Measurements from ENCODE around the gene MFAP4.

DNA sequence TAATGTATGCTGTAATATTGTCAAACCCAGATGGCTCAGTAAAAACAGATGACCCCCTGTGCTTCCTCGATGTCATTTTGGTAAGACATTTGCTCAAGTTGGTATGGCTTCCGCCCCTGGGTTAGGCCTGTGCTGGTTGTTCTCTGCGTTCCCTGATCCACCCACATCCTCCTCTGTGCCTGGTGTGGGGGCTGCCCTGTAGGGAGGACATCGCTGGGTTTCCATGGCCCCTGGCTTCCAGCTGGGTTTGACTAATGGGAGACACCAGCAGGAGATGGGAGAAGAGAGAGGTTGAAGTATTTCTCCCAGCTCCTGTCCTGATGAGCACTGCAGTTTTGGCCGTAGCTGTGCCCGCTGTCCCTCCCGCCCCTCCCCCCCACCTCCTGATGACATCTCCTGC, 4.4 kb upstream of the MFAP4 start:
- TF ChIP-seq CTCF (conservative IDR thresholded peaks at IDR 0.05; ENCODE audit: low read depth, low read length) (no peak), EZH2 (IDR thresholded peaks at IDR 0.05; ENCODE audit: low read length, unreplicated experiment) (no peak)
